K562 (cell line): ENCODE measurements around the gene SCUBE1. TPM values are rescaled to one million over a fixed set of nuclear protein-coding genes. Genes with fewer than 3 reads are reported as not detected.

Source experiments
- CGGBP1 ChIP-seq: fragments of 250-450 bp; sonication (Bioruptor Pico); IDR thresholded peaks from 2 replicates; pipeline ENCODE4 v1.9.0; 2021; ENCODE audit warnings: mild to moderate bottlenecking
- DLX4 ChIP-seq: fragments of 250-450 bp; sonication (Bioruptor Pico); IDR thresholded peaks from 2 replicates; pipeline ENCODE4 v1.6.1; 2021; ENCODE audit warnings: mild to moderate bottlenecking
- HDAC1 ChIP-seq, 2 experiments: fragments of 450-650 bp; IDR thresholded peaks; 2 replicates each; pipeline ENCODE4 v1.6.1; 2016 to 2017; ENCODE audit warnings: inconsistent platforms in 1 of 2, mild to moderate bottlenecking in 1 of 2, moderate library complexity in 1 of 2
- HINFP ChIP-seq: fragments of 450-650 bp; conservative IDR thresholded peaks from 2 replicates; pipeline ENCODE4 v1.6.1; 2016; ENCODE audit warnings: missing genetic modification characterization, low read depth, mild to moderate bottlenecking, control low read depth, missing compliant biosample characterization
- HOXB6 ChIP-seq: fragments of 250-450 bp; sonication (Bioruptor Pico); IDR thresholded peaks from 2 replicates; pipeline ENCODE4 v1.5.1; 2022; ENCODE audit warnings: mild to moderate bottlenecking, borderline replicate concordance
- RAD21 ChIP-seq, 2 experiments: fragments of 250-450 bp in 1 of 2; fragments of 450-650 bp in 1 of 2; sonication (Bioruptor Pico) in 1 of 2; formaldehyde crosslinking in 1 of 2; IDR thresholded peaks in 1 of 2; conservative IDR thresholded peaks in 1 of 2; 2 replicates each; pipeline versions ENCODE4 v1.4.0 to v1.8.0; 2020 to 2022; ENCODE audit warnings: mild to moderate bottlenecking in 2 of 2, moderate library complexity in 1 of 2
- SMARCA5 ChIP-seq: fragments of 450-650 bp; IDR thresholded peaks from 2 replicates; pipeline ENCODE4 v1.6.1; 2016
- SRSF7 ChIP-seq: fragments of 200-400 bp; formaldehyde crosslinking; optimal IDR thresholded peaks from 2 replicates; pipeline ENCODE3; 2017; ENCODE audit warnings: mild to moderate bottlenecking, low read depth, low read length
- TCF15 ChIP-seq: fragments of 250-450 bp; sonication (Bioruptor Pico); IDR thresholded peaks from 2 replicates; pipeline ENCODE4 v1.8.0; 2022; ENCODE audit warnings: moderate library complexity, mild to moderate bottlenecking, inconsistent platforms
- ZC3H4 ChIP-seq: sonication (generic); formaldehyde crosslinking; IDR thresholded peaks from 2 replicates; pipeline ENCODE4 v1.9.0; 2021; ENCODE audit warnings: missing genetic modification reagents, borderline replicate concordance
- ZNF184 ChIP-seq: sonication (generic); formaldehyde crosslinking; IDR thresholded peaks from 2 replicates; pipeline ENCODE4 v1.5.0; 2020; ENCODE audit warnings: missing genetic modification reagents
- ZNF318 ChIP-seq, 2 experiments: fragments of 450-650 bp; IDR thresholded peaks; 2 replicates each; pipeline ENCODE4 v1.6.1; 2016; ENCODE audit warnings: mild to moderate bottlenecking in 2 of 2, borderline replicate concordance in 1 of 2, low read depth in 1 of 2, moderate library complexity in 1 of 2
- ZNF398 ChIP-seq: fragments of 250-450 bp; sonication (Bioruptor Pico); IDR thresholded peaks from 2 replicates; pipeline ENCODE4 v1.8.0; 2021; ENCODE audit warnings: moderate library complexity, mild to moderate bottlenecking, inconsistent platforms
- polyA plus RNA-seq, 8 experiments: library from polyadenylated mRNA; depleted of rRNA in 4 of 8; stranded (reverse) in 5 of 8; unstranded in 3 of 8; fragments of >200 nt; fragmentation: Nextera tagmentation in 2 of 8; fragmentation: Illumina TruSeq in 1 of 8; extraction: Ambion mirVana in 2 of 8; extraction: Trizol in 1 of 8; gene quantifications; 2 replicates each; pipeline versions ENCODE4 v1.2.1 to v1.2.3, GENCODE V29; 2011 to 2014; ENCODE audit warnings: inconsistent platforms in 1 of 8, missing spikeins in 1 of 8
- total RNA-seq, 7 experiments: library from RNA; depleted of rRNA in 6 of 7; stranded (reverse); fragments of >200 nt in 6 of 7; fragmentation: Illumina TruSeq in 2 of 7; extraction: Trizol in 2 of 7; gene quantifications; 2 replicates each; pipeline versions ENCODE4 v1.2.1 to v1.2.3, GENCODE V29; 2011 to 2021; ENCODE audit warnings: low replicate concordance in 1 of 7

The SCUBE1 gene
- total and polyA plus RNA-seq, 9 of the 15 experiments (the other 6 are each of a cell fraction or from before 2014, with no cell fraction given): 0.03 to 0.47 (median 0.29) TPM; not detected in 6

- TF ChIP-seq SMARCA5: no peak
- TF ChIP-seq ZC3H4 (CRISPR knock-in tag): no peak
- TF ChIP-seq ZNF184 (CRISPR knock-in tag): no peak
- TF ChIP-seq RAD21 (CRISPR knock-in tag; conservative IDR thresholded peaks at IDR 0.05 in 1 of 2, IDR thresholded peaks at IDR 0.05 in 1 of 2): no peak; a peak in 1 of 4 replicates
- no peak for TF ChIP-seq HOXB6 (CRISPR knock-in tag)
- no peak for TF ChIP-seq DLX4
- TF ChIP-seq ZNF398: no peak
- TF ChIP-seq SRSF7: no peak
- peak in 1 of 2 experiments; percentile 81; a peak in 2 of 4 replicates for TF ChIP-seq ZNF318 (IDR thresholded peaks at IDR 0.05; ENCODE audit: borderline replicate concordance in 1 of 2, low read depth in 1 of 2)
- no peak for TF ChIP-seq TCF15
- peak in 1 of 2 experiments; percentile 69; a peak in 2 of 4 replicates for TF ChIP-seq HDAC1 (IDR thresholded peaks at IDR 0.05)
- TF ChIP-seq HINFP (tag): no peak
- TF ChIP-seq CGGBP1 (CRISPR knock-in tag): no peak
These were observed 67.4 kb downstream of the SCUBE1 start (continued) for GRCh38 chr22:43275545-43276317.
